ENCODE data around the gene FTCD. TPM values are rescaled to one million over a fixed set of nuclear protein-coding genes. Genes with fewer than 3 reads are reported as not detected.
A peak's percentile ranks its signal among the peaks of the same experiment; 100 is the strongest.

FTCD gene
- total RNA-seq, 1 experiment from 2014 or later = 0.21 TPM

- DNase-seq (ENCODE audit: low read depth, low spot score) (no peak), ATAC-seq (no peak)
- intact Hi-C loops (cut with micrococcal nuclease; ENCODE audit: unreplicated experiment) (no loop called here), in situ Hi-C loops (cut with HindIII; ENCODE audit: low pct_unique_long_range_greater_than_20kb, low sequenced_read_pairs) (no loop called here)
- BruUV-seq (replicated peaks) = no TSS peak
- TF ChIP-seq CTCF (IDR thresholded peaks at IDR 0.05) = no peak
- H3K27me3 ChIP-seq (ENCODE audit: control insufficient read depth, insufficient read depth, low read length) = no peaks in the 10 kb centered on the region
- no peaks in the 10 kb centered on the region for H3K36me3 ChIP-seq (ENCODE audit: control insufficient read depth, insufficient read depth, low read length)
- ChIA-PET POLR2A (no interaction called here), CTCF (no interaction called here)
- peaks cover 5% of the 10 kb centered on the region; the same call in 1 of the 2 replicates for H3K4me1 ChIP-seq (ENCODE audit: control insufficient read depth, insufficient read depth, low read length)
- no peak overlapping the region for H3K4me3 ChIP-seq (ENCODE audit: low read depth in 2 of 2, low read length in 2 of 2)
- no peaks in the 10 kb centered on the region for H3K9me3 ChIP-seq (ENCODE audit: control insufficient read depth, insufficient read depth, low read depth, low read length)
- H3K27ac ChIP-seq (ENCODE audit: low read length) = no peak overlapping the region
Measured at GRCh38 chr21:46191257-46191685, 35.9 kb upstream of the FTCD start.

- TSS peak; percentile 74 for BruUV-seq (replicated peaks)
- ChIA-PET POLR2A (no interaction called here), CTCF (no interaction called here)
- no peaks in the 10 kb centered on the region for H3K27me3 ChIP-seq (ENCODE audit: control insufficient read depth, insufficient read depth, low read length)
- ATAC-seq (no peak), DNase-seq (ENCODE audit: low read depth, low spot score) (no peak)
- H3K27ac ChIP-seq (ENCODE audit: low read length) = no peak overlapping the region
- TF ChIP-seq SIN3A (IDR thresholded peaks at IDR 0.05; ENCODE audit: borderline replicate concordance, insufficient read depth, low read depth, low read length) = no peak
- TF ChIP-seq REST (IDR thresholded peaks at IDR 0.05; ENCODE audit: insufficient read depth in 1 of 2, low read depth in 2 of 2, low read length in 1 of 2) = no peak
- TF ChIP-seq TCF7L2 (IDR thresholded peaks at IDR 0.05; ENCODE audit: low read depth, low read length) = no peak
- TF ChIP-seq POLR2AphosphoS5 (IDR thresholded peaks at IDR 0.05; ENCODE audit: low read depth, low read length) = no peak
- peaks cover 5% of the 10 kb centered on the region; the same call in 1 of the 2 replicates for H3K4me1 ChIP-seq (ENCODE audit: control insufficient read depth, insufficient read depth, low read length)
- no peaks in the 10 kb centered on the region for H3K36me3 ChIP-seq (ENCODE audit: control insufficient read depth, insufficient read depth, low read length)
- H3K9me3 ChIP-seq (ENCODE audit: control insufficient read depth, insufficient read depth, low read depth, low read length) = no peaks in the 10 kb centered on the region
- no peak overlapping the region for H3K4me3 ChIP-seq (ENCODE audit: low read depth in 2 of 2, low read length in 2 of 2)
- in situ Hi-C loops (cut with HindIII; ENCODE audit: low pct_unique_long_range_greater_than_20kb, low sequenced_read_pairs) (no loop called here), intact Hi-C loops (cut with micrococcal nuclease; ENCODE audit: unreplicated experiment) (no loop called here)
Measured at GRCh38 chr21:46190491-46191131, 35.2 kb upstream of the FTCD start.

- Histone ChIP-seq H3K27me3 (ENCODE audit: control insufficient read depth, insufficient read depth, low read length) (no peaks in the 10 kb centered on the region), H3K4me1 (ENCODE audit: control insufficient read depth, insufficient read depth, low read length) (peaks cover 5% of the 10 kb centered on the region; the same call in 1 of the 2 replicates), H3K4me3 (ENCODE audit: low read depth in 2 of 2, low read length in 2 of 2) (no peak overlapping the region), H3K36me3 (ENCODE audit: control insufficient read depth, insufficient read depth, low read length) (no peaks in the 10 kb centered on the region), H3K9me3 (ENCODE audit: control insufficient read depth, insufficient read depth, low read depth, low read length) (no peaks in the 10 kb centered on the region), H3K27ac (ENCODE audit: low read length) (no peak overlapping the region)
- ATAC-seq (no peak), DNase-seq (ENCODE audit: low read depth, low spot score) (no peak)
- TF ChIP-seq TCF7L2 (IDR thresholded peaks at IDR 0.05; ENCODE audit: low read depth, low read length) (no peak), POLR2AphosphoS5 (IDR thresholded peaks at IDR 0.05; ENCODE audit: low read depth, low read length) (no peak), SIN3A (IDR thresholded peaks at IDR 0.05; ENCODE audit: borderline replicate concordance, insufficient read depth, low read depth, low read length) (no peak), REST (IDR thresholded peaks at IDR 0.05; ENCODE audit: insufficient read depth in 1 of 2, low read depth in 2 of 2, low read length in 1 of 2) (no peak), CTCF (IDR thresholded peaks at IDR 0.05) (no peak)
- ChIA-PET POLR2A (no interaction called here), CTCF (no interaction called here)
- in situ Hi-C loops (cut with HindIII; ENCODE audit: low pct_unique_long_range_greater_than_20kb, low sequenced_read_pairs) = no loop called here
- intact Hi-C loops (cut with micrococcal nuclease; ENCODE audit: unreplicated experiment) = no loop called here
- BruUV-seq (replicated peaks) = no TSS peak
Measured at GRCh38 chr21:46189959-46190490, 34.6 kb upstream of the FTCD start.

Measured in Panc1 (cell line).